Left ventricle myocardium inferior (tissue), 1 donor: ENCODE measurements around the gene RNF32. TPM values are rescaled to one million over a fixed set of nuclear protein-coding genes. Genes with fewer than 3 reads are reported as not detected.

Experiments
- DNase-seq: peaks from one replicate; pipeline ENCODE4 v3.0.0-alpha.2; 2020
- H3K27ac ChIP-seq: fragments of 200-600 bp; replicated peaks from 2 replicates; pipeline ENCODE4 v1.8.0; 2021
- H3K27me3 ChIP-seq: fragments of 200-600 bp; 2 replicates; pipeline ENCODE4 v1.8.0; 2021; ENCODE audit warnings: low read depth
- H3K36me3 ChIP-seq: fragments of 200-600 bp; 2 replicates; pipeline ENCODE4 v1.8.0; 2021
- H3K4me1 ChIP-seq: fragments of 200-600 bp; 2 replicates; pipeline ENCODE4 v1.8.0; 2021
- H3K4me3 ChIP-seq: fragments of 200-600 bp; 2 replicates; pipeline ENCODE4 v1.8.0; 2021; ENCODE audit warnings: mild to moderate bottlenecking, moderate library complexity
- H3K9me3 ChIP-seq: fragments of 200-600 bp; replicated peaks from 2 replicates; pipeline ENCODE4 v1.8.0; 2021
- intact Hi-C: fragments of 100-400 bp; cut with micrococcal nuclease; formaldehyde crosslinking; loops from one replicate; pipeline ENCODE4 v1.11.0; 2022
- total RNA-seq: library from RNA; stranded (reverse); fragmentation: NEBNext Ultra II Directional; extraction: Animal tissue kit (Norgen Biotek cat#: 25700); gene quantifications from one replicate; pipeline ENCODE4 v1.2.1, GENCODE V29; 2021
- TF ChIP-seq, protein P1 (sequence below): fragments of 200-600 bp; IDR thresholded peaks from 2 replicates; pipeline ENCODE4 v1.8.0; 2021; ENCODE audit warnings: antibody characterized with exemption, mild to moderate bottlenecking, borderline replicate concordance
- donor health status: DM: no; HTN: yes; CAD: no; lungs with severe emphysema.

The RNF32 gene
- total RNA-seq, 1 donor from 2014 or later = not detected

DNA sequence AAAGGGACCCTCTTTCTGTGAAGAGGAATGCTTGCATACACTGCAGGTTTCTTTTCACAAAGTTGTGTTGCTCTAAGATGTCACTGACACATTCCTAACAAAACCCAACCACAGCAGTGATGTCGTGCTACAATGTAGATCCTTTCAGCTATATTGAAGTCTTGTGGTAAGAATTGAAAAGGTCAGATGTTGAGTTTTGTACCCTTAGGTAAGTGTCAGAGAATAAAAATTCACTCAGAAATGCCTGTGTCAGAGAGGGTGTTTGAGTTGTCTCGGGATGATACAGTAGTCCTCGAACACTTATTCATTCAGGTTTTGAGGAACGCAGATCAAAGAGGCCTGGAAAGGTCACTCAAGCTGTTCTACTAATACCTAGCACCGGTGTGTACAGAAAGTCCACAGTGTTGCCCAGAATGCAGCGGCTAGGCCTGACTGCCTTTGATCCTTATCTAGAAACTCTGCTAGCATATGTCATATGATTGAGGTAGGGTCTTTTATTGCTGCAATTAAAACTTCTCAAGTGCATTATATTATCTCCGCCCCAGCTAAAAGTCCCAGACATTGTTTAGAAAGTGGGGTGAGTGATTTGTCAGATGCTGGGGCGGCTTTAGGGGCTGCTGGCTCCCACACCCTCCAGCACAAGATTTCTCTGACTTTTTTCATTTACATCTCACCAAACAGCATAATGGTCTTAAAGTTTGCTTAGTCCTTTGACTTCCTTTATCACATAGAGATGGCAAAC is 26.0 kb downstream of the RNF32 start:
- H3K4me1 ChIP-seq = no peaks in the 10 kb centered on the region
- H3K9me3 ChIP-seq = no peaks in the 10 kb centered on the region
- TF ChIP-seq, protein P1, sequence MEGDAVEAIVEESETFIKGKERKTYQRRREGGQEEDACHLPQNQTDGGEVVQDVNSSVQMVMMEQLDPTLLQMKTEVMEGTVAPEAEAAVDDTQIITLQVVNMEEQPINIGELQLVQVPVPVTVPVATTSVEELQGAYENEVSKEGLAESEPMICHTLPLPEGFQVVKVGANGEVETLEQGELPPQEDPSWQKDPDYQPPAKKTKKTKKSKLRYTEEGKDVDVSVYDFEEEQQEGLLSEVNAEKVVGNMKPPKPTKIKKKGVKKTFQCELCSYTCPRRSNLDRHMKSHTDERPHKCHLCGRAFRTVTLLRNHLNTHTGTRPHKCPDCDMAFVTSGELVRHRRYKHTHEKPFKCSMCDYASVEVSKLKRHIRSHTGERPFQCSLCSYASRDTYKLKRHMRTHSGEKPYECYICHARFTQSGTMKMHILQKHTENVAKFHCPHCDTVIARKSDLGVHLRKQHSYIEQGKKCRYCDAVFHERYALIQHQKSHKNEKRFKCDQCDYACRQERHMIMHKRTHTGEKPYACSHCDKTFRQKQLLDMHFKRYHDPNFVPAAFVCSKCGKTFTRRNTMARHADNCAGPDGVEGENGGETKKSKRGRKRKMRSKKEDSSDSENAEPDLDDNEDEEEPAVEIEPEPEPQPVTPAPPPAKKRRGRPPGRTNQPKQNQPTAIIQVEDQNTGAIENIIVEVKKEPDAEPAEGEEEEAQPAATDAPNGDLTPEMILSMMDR = no peak
- H3K4me3 ChIP-seq = no peak overlapping the region
- no peak for DNase-seq
- H3K36me3 ChIP-seq = peaks cover 16% of the 10 kb centered on the region
- no peaks in the 10 kb centered on the region for H3K27me3 ChIP-seq
- intact Hi-C loops = no loop called here
- H3K27ac ChIP-seq = no peak overlapping the region

DNA sequence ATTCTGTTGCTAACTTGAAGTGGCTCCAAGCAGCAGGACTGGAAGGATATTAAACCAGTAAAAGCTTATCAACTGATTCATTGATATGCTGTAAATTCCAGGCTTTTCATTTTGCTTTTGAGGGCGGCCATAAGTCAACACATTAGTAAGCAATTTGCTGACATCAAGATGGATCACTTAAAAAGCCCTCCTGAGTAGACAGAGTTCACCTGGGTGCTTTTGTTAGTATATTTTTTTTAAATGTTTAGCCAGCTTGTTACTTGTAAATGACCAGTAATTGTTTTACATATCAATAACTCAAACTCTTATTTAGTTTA is 26.5 kb downstream of the RNF32 start:
- H3K4me1 ChIP-seq = no peaks in the 10 kb centered on the region
- H3K27ac ChIP-seq = no peak overlapping the region
- H3K4me3 ChIP-seq = no peak overlapping the region
- no peak for DNase-seq
- TF ChIP-seq, protein P1 = no peak
- no peaks in the 10 kb centered on the region for H3K9me3 ChIP-seq
- H3K36me3 ChIP-seq = peaks cover 19% of the 10 kb centered on the region
- H3K27me3 ChIP-seq = no peaks in the 10 kb centered on the region
- intact Hi-C loops = no loop called here

DNA sequence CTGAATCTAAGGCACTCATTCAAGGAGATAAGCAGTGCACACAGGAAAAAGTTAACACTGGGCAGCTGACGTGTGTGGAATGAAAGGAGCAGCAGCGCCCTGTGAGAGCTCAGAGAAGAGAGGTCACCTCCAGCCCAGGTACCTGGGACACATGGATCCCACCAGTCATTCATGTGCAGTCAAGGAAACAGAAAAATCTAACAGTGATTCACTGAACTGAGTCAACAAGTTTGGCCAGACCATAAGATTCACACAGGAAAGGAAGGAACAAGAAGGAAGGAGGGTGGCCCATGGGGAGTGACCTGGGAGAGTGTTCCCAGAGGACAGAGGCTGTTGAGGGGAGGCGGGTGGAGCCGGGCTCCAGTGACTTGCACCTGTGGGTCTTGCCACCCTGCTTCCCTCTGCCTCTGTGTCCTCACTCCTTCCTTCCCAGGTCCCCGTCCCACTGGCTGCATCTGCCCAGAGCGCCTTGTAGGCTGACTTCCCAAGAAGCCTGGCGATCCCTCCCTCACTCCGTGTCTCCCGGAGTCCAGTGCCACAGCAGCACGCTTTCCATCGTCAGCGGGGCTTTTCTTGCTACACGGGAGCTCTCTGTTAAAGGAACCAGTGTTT is 27.7 kb downstream of the RNF32 start:
- Histone ChIP-seq H3K4me1 (no peaks in the 10 kb centered on the region), H3K27me3 (no peaks in the 10 kb centered on the region), H3K36me3 (peaks cover 27% of the 10 kb centered on the region), H3K27ac (no peak overlapping the region), H3K9me3 (no peaks in the 10 kb centered on the region), H3K4me3 (no peak overlapping the region)
- TF ChIP-seq, protein P1 = no peak
- no peak for DNase-seq
- intact Hi-C loops = no loop called here

DNA sequence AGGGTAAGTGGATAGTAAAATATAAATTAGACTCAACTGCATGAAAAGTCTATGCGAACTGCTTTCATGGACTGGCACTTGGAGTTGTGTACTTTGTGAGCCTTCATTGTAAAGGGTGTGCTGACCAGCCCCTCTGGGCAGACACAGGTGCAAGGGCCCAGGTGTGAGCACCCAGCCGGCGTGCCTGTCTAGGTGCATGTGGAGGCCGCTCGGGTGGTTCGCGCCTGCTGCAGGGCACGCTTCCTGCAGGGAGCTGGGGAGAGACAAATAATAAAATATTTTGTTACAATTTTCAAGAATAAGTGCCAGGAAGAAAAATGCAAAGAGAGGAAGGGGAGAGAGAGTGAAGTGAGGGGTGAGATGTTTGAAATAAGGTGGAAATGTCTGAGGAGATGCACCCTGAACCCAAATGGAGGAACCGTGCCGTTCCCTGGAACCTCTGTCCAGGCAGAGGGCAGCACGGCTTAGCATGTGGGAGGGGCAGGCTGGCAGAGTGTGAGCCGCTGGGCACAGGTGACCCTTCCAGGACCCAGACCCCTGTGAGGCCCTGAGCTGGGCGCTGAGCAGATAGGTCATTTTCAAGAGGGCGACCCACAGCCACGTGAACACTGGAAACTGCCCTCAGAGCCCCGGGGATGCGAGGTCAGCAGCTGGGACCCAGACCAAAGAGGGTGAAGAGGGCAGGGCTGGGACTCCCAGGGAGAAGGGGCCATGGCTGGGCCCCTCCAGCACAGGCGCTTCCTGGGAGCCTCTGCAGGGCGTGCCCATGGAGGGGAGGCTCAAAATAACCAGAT is 28.7 kb downstream of the RNF32 start:
- Histone ChIP-seq H3K27ac (no peak overlapping the region), H3K4me1 (no peaks in the 10 kb centered on the region), H3K4me3 (no peak overlapping the region), H3K36me3 (peaks cover 31% of the 10 kb centered on the region), H3K27me3 (no peaks in the 10 kb centered on the region), H3K9me3 (no peaks in the 10 kb centered on the region)
- DNase-seq = no peak
- intact Hi-C loops = no loop called here
- TF ChIP-seq, protein P1 = no peak

DNA sequence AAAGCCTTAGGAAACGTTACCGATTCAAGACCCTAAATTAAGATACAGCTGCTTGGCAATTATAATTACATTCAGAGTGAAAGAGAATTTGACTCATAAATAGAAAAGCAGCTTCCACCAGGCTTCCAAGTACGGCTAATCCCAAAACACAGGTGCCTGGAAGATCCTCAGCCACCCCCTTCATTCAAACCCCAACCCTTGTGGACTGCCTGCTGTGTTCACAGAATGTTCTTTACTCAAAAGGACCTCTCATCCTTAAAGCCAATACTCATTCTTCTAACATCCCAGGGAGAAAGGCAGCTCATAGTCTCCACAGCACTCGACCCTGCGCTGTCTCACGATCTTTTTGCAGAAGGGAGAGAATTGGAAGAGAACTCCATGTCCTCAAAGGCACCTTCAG is 32.9 kb downstream of the RNF32 start:
- Histone ChIP-seq H3K4me1 (no peaks in the 10 kb centered on the region), H3K4me3 (no peak overlapping the region), H3K9me3 (no peaks in the 10 kb centered on the region), H3K36me3 (peaks cover 61% of the 10 kb centered on the region), H3K27ac (no peak overlapping the region), H3K27me3 (no peaks in the 10 kb centered on the region)
- TF ChIP-seq, protein P1 = no peak
- DNase-seq = no peak
- intact Hi-C loops = no loop called here
